Common myeloid progenitor, CD34-positive (primary cell): Measurements from ENCODE around the gene DENND1A.

Experiments
- CTCF ChIA-PET: fragments of 350-600 bp; sonication (Branson Sonifier 250); formaldehyde crosslinking; loops from one replicate; lab custom pipeline; 2021; ENCODE audit warnings: antibody characterized with exemption; lab: Charles Lee
- POLR2A ChIA-PET: fragments of 350-600 bp; sonication (Branson Sonifier 250); formaldehyde crosslinking; loops from one replicate; lab custom pipeline; 2021; ENCODE audit warnings: antibody characterized with exemption; lab: Charles Lee
- DNase-seq, 3 donors: peaks; one replicate each; pipeline versions ENCODE4 v3.0.0 to v3.0.0-alpha.2; 2013
- H3K27ac ChIP-seq, 2 experiments: 1 replicate in 1 of 2; 2 replicates in 1 of 2; pipeline ENCODE4 v1.7.0; 2013; ENCODE audit warnings: inconsistent platforms in 2 of 2, low read length in 2 of 2, mild to moderate bottlenecking in 2 of 2, low read depth in 1 of 2, moderate library complexity in 1 of 2; ENCODE audit not compliant: severe bottlenecking in 2 of 2, insufficient read depth in 1 of 2, poor library complexity in 1 of 2
- H3K27me3 ChIP-seq, 5 experiments: replicated peaks in 2 of 5; 1 replicate in 3 of 5; 2 replicates in 2 of 5; pipeline versions ENCODE4 v1.6.1 to v1.7.0; 2013; ENCODE audit warnings: low read length in 4 of 5, mild to moderate bottlenecking in 2 of 5, moderate library complexity in 2 of 5, inconsistent platforms in 1 of 5; ENCODE audit not compliant: insufficient read depth in 5 of 5, control insufficient read depth in 4 of 5
- H3K36me3 ChIP-seq, 4 experiments: 1 replicate in 2 of 4; 2 replicates in 2 of 4; pipeline versions ENCODE4 v1.6.1 to v1.7.0; 2013; ENCODE audit warnings: low read length in 3 of 4, control low read depth in 1 of 4, mild to moderate bottlenecking in 1 of 4; ENCODE audit not compliant: control insufficient read depth in 4 of 4, insufficient read depth in 4 of 4
- H3K4me1 ChIP-seq, 4 experiments: 1 replicate in 3 of 4; 2 replicates in 1 of 4; pipeline versions ENCODE4 v1.6.1 to v1.7.1; 2013; ENCODE audit warnings: low read length in 3 of 4, mild to moderate bottlenecking in 3 of 4, control low read depth in 1 of 4, inconsistent platforms in 1 of 4, moderate library complexity in 1 of 4; ENCODE audit not compliant: control insufficient read depth in 4 of 4, insufficient read depth in 4 of 4; ENCODE audit errors: control extremely low read depth in 1 of 4
- H3K4me3 ChIP-seq, 7 experiments: 1 replicate in 4 of 7; 2 replicates in 3 of 7; pipeline versions ENCODE4 v1.5.1 to v1.7.0; 2013; ENCODE audit warnings: mild to moderate bottlenecking in 7 of 7, low read length in 6 of 7, moderate library complexity in 6 of 7, inconsistent platforms in 2 of 7, low read depth in 2 of 7, control low read depth in 1 of 7; ENCODE audit not compliant: insufficient read depth in 4 of 7, control insufficient read depth in 1 of 7; ENCODE audit errors: extremely low read depth in 1 of 7
- H3K9me3 ChIP-seq, 5 experiments: 1 replicate in 4 of 5; 2 replicates in 1 of 5; pipeline versions ENCODE4 v1.6.1 to v1.7.1; 2013; ENCODE audit warnings: low read length in 4 of 5, mild to moderate bottlenecking in 2 of 5, inconsistent platforms in 1 of 5, low read depth in 1 of 5, moderate library complexity in 1 of 5; ENCODE audit not compliant: control insufficient read depth in 4 of 5, insufficient read depth in 2 of 5; ENCODE audit errors: control extremely low read depth in 1 of 5
- WGBS: methylation state at CpG from one replicate; pipeline ENCODE4 v1.1.5; 2013; ENCODE audit not compliant: insufficient coverage; 5-methylcytosine and 5-hydroxymethylcytosine counted together

The DENND1A gene

DNA sequence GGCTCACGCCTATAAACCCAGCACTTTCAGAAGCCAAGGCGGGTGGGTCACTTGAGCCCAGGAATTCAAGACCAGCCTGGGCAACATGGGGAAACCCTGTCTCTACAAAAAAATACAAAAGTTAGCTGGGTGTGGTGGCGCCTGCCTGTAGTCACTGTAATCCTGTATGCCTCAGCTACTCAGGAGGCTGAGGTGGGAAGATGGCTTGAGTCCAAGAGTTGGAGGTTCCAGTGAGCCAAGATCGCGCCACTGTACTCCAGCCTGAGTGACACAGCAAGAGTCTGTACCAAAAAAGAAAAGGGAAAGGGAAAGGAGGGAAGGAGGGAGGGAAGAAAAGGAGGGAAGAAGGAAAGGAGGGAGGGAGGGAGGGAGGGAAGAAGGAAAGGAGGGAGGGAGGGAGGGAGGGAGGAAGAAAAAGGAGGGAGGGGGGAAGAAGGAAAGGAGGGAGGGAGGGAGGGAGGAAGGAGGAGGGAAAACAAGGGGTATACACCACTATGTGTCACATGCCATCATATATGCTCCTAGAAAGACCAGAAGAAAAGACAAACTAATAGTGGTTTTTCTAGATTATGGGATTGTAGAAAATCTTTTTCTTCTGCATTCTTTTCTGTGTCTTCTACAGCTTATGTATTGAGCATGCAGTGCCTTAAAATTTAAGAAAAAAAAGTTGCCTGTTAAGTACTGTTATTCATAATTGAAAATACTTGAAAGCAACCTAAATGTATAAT lies 240.1 kb downstream of the DENND1A start:
- Histone ChIP-seq H3K4me1 (peaks cover 6 to 21% (median 16%) of the 10 kb centered on the region in 4 experiments), H3K27ac (no peak overlapping the region), H3K9me3 (no peaks in the 10 kb centered on the region), H3K27me3 (no peaks in the 10 kb centered on the region), H3K4me3 (no peak overlapping the region), H3K36me3 (no peaks in the 10 kb centered on the region)
- CTCF ChIA-PET, result no interaction called here
- POLR2A ChIA-PET, result no interaction called here
- WGBS, result 100% methylated on average over 1 of the region's 5 CpGs
- DNase-seq, result no peak

DNA sequence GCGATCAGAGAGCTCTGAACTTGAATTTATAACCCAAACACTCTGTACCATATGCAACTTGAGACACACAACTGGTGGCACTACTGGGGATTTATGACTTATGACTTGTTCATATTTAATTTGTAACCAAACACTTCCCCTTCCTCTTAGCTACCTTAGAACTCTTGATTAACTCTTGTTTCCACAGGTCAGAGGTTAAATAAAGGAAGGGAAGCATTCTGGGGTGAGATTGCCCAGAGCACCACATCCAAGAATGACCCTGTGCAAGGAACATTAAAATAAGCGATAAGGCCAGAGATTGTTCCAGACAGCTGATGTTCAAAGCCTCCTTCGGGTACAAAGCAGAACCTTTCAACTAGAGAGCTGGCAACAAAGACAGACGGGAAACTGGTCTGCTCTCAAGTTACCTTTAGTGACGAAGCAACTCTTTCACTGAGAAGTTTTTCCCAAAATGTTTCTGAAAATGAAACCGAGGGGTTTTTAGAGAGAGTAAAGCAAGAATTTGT lies 242.6 kb downstream of the DENND1A start:
- DNase-seq, result peak; percentile 18 to 73 (median 64)
- ChIA-PET POLR2A (interaction anchor here (0.6 to 1.3 kb wide), 3 partner anchors 11 to 57 kb away, joined by 3 to 6 read pairs (median 4); no protein-coding TSS in a partner anchor), CTCF (interaction anchor here (0.9 to 1.1 kb wide), 3 partner anchors 9 to 137 kb away, joined by 3 read pairs; no protein-coding TSS in a partner anchor)
- peaks cover 0 to 3% (median 0%) of the 10 kb centered on the region in 4 experiments for H3K36me3 ChIP-seq
- no peaks in the 10 kb centered on the region for H3K27me3 ChIP-seq
- H3K27ac ChIP-seq, result peak overlapping the region in 1 of 2 experiments; percentile 36
- no peaks in the 10 kb centered on the region for H3K9me3 ChIP-seq
- WGBS, result 7% methylated on average over 5 of the region's 6 CpGs
- H3K4me3 ChIP-seq, result peak overlapping the region in 2 of 7 experiments; percentile 27 to 46
- H3K4me1 ChIP-seq, result peaks cover 6 to 21% (median 16%) of the 10 kb centered on the region in 4 experiments

GRCh38 chr9:123686829-123687192 lies 243.1 kb downstream of the DENND1A start:
- H3K4me1 ChIP-seq, result peaks cover 6 to 21% (median 16%) of the 10 kb centered on the region in 4 experiments
- H3K27ac ChIP-seq, result no peak overlapping the region
- CTCF ChIA-PET, result interaction anchor here (1.0 to 1.1 kb wide), 2 partner anchors 9 to 137 kb away, joined by 3 read pairs; no protein-coding TSS in a partner anchor
- POLR2A ChIA-PET, result interaction anchor here (0.6 to 1.3 kb wide), 3 partner anchors 12 to 57 kb away, joined by 3 to 6 read pairs (median 4); no protein-coding TSS in a partner anchor
- H3K27me3 ChIP-seq, result no peaks in the 10 kb centered on the region
- 67% methylated on average over 1 of the region's 3 CpGs for WGBS
- peaks cover 0 to 3% (median 0%) of the 10 kb centered on the region in 4 experiments for H3K36me3 ChIP-seq
- H3K9me3 ChIP-seq, result peaks cover 0 to under 1% (median 0%) of the 10 kb centered on the region in 5 experiments
- no peak overlapping the region for H3K4me3 ChIP-seq
- no peak for DNase-seq

- Histone ChIP-seq H3K4me3 (no peak overlapping the region), H3K27ac (no peak overlapping the region), H3K9me3 (peaks cover 0 to 1% (median 0%) of the 10 kb centered on the region in 5 experiments), H3K36me3 (peaks cover 0 to 3% (median 0%) of the 10 kb centered on the region in 4 experiments), H3K4me1 (peaks cover 6 to 21% (median 16%) of the 10 kb centered on the region in 4 experiments), H3K27me3 (no peaks in the 10 kb centered on the region)
- ChIA-PET POLR2A (no interaction called here), CTCF (interaction anchor here (1.0 to 1.1 kb wide), 2 partner anchors 10 to 138 kb away, joined by 3 read pairs; no protein-coding TSS in a partner anchor)
- DNase-seq, result peak in 1 of 3 donors; percentile 4
- 67% methylated on average over 1 of the region's 5 CpGs for WGBS
Observed at GRCh38 chr9:123686131-123686828, 243.6 kb downstream of the DENND1A start.

DNA sequence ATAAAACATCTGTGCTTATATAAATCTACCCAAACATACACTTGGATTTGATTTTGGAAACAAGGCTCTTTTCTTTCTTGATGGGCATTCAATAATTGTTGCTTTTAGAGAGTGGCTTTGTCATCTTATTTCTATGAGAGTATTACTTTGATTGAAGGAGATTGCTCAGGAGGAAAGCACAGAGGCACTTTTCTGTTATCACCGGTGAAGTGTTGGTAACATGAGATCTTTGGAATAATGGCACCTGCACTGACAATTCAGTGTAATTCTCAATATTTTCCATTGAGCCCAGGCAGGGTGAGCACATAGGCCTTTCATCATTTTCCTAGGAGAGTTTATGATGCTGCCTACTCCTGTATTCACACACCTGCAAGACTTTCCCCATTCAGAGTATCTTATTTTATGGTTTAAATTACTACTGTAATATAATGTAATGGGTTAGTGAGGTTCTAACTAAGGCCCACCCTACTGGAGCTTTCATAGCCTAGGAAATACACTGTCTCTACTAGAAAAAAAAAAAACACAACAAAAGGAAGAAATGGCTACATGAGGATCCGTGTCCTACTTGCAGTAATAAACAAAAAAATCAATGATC lies 244.3 kb downstream of the DENND1A start:
- Histone ChIP-seq H3K27ac (no peak overlapping the region), H3K36me3 (peaks cover 0 to 3% (median 0%) of the 10 kb centered on the region in 4 experiments), H3K4me1 (peaks cover 6 to 21% (median 16%) of the 10 kb centered on the region in 4 experiments), H3K9me3 (peaks cover 0 to 1% (median 0%) of the 10 kb centered on the region in 5 experiments), H3K27me3 (no peaks in the 10 kb centered on the region), H3K4me3 (no peak overlapping the region)
- CTCF ChIA-PET, result interaction anchor here (1.6 kb wide), 1 partner anchor 177 kb away, joined by 3 read pairs; no protein-coding TSS in a partner anchor
- no peak for DNase-seq
- 86% methylated on average over 1 of the region's 2 CpGs for WGBS
- POLR2A ChIA-PET, result no interaction called here

DNA sequence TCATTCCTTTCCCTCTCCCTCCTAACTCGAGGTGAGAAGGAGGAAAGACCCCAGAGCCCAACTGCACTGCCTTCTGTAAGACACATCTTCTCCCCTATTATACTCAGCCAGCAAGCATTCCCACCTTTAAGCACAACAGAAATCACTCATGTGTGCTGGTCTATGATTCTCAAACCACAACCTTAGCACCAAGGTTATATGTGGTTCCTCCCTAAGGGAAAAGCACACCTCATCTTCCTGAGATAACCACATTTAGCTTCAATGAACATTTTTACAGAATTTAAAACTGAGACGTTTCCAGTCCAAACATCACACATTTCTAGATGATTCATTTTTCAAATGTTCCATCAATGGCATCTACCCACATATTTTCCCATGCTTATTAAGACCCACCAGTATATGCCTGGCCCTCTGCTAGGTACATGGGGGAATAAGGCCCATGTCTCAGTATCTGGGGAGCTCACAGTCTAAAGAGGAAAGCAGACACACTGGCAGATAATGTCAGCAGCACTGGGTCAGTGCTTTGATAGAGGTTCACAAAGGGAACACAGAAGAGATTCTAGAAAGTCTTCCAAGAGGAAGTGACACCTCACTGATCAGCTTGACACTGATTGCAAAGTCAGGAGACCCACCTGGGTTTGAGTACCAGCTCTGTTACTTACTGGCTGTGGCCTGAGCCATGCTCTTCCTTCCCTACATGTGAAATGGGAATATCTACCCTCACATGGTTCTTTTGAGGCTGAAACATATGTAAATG lies 245.4 kb downstream of the DENND1A start:
- ChIA-PET POLR2A (no interaction called here), CTCF (interaction anchor here (1.6 kb wide), 1 partner anchor 178 kb away, joined by 3 read pairs; no protein-coding TSS in a partner anchor)
- Histone ChIP-seq H3K36me3 (peaks cover 0 to 3% (median 0%) of the 10 kb centered on the region in 4 experiments), H3K27me3 (no peaks in the 10 kb centered on the region), H3K4me3 (no peak overlapping the region), H3K27ac (no peak overlapping the region), H3K4me1 (peaks cover 6 to 22% (median 19%) of the 10 kb centered on the region in 4 experiments), H3K9me3 (peaks cover 0 to 1% (median 0%) of the 10 kb centered on the region in 5 experiments)
- no peak for DNase-seq
- WGBS, result 94% methylated on average over 2 of the region's 2 CpGs
